Keratinocyte (primary cell): ENCODE results near the gene ARHGAP10. TPM values are rescaled to one million over a fixed set of nuclear protein-coding genes. Genes with fewer than 3 reads are reported as not detected.

Source experiments
- DNase-seq: peaks from one replicate; pipeline ENCODE4 v3.0.0-alpha.2; 2011; ENCODE audit warnings: low read depth, missing footprints, low spot score
- FAIRE-seq: peaks from 2 replicates; lab custom pipeline; 2011; peaks lifted over from hg19 to GRCh38; lab: Jason Lieb, UNC
- H2AFZ ChIP-seq: 2 replicates; pipeline ENCODE4 v1.6.0; 2012; ENCODE audit warnings: low read length, control low read depth, inconsistent platforms; ENCODE audit not compliant: control insufficient read depth
- H3K27ac ChIP-seq: 2 replicates; pipeline ENCODE4 v1.5.1; 2011; ENCODE audit warnings: low read length; ENCODE audit not compliant: control insufficient read depth, insufficient read depth
- H3K27me3 ChIP-seq: 3 replicates; pipeline ENCODE4 v1.6.0; 2011; ENCODE audit warnings: low read length; ENCODE audit not compliant: control insufficient read depth, insufficient read depth; ENCODE audit errors: extremely low read depth
- H3K36me3 ChIP-seq, 2 experiments: 2 replicates in 1 of 2; 3 replicates in 1 of 2; pipeline ENCODE4 v1.5.1; 2011; ENCODE audit warnings: low read length in 2 of 2, mild to moderate bottlenecking in 1 of 2; ENCODE audit not compliant: control insufficient read depth in 2 of 2, insufficient read depth in 2 of 2; ENCODE audit errors: extremely low read depth in 1 of 2
- H3K4me1 ChIP-seq: 3 replicates; pipeline ENCODE4 v1.5.1; 2011; ENCODE audit warnings: low read length; ENCODE audit not compliant: control insufficient read depth, insufficient read depth; ENCODE audit errors: extremely low read depth
- H3K4me2 ChIP-seq: 3 replicates; pipeline ENCODE4 v1.6.0; 2011; ENCODE audit warnings: low read depth, low read length; ENCODE audit not compliant: control insufficient read depth, insufficient read depth; ENCODE audit errors: extremely low read depth
- H3K4me3 ChIP-seq, 3 experiments: fragments of 200-600 bp in 1 of 3; sonication (generic) in 1 of 3; 2 replicates in 2 of 3; 3 replicates in 1 of 3; pipeline ENCODE4 v1.5.1; 2011 to 2016; ENCODE audit warnings: low read length in 3 of 3, mild to moderate bottlenecking in 3 of 3, control low read depth in 2 of 3, inconsistent platforms in 1 of 3, low read depth in 1 of 3, mixed read lengths in 1 of 3, mixed run types in 1 of 3, moderate library complexity in 1 of 3; ENCODE audit not compliant: control insufficient read depth in 2 of 3, insufficient read depth in 2 of 3; ENCODE audit errors: extremely low read depth in 1 of 3
- H3K79me2 ChIP-seq: 2 replicates; pipeline ENCODE4 v1.6.0; 2012; ENCODE audit warnings: low read length; ENCODE audit not compliant: control insufficient read depth, insufficient read depth
- H3K9ac ChIP-seq: 3 replicates; pipeline ENCODE4 v1.6.0; 2011; ENCODE audit warnings: low read length; ENCODE audit not compliant: control insufficient read depth, insufficient read depth; ENCODE audit errors: extremely low read depth
- H3K9me1 ChIP-seq: 3 replicates; pipeline ENCODE4 v1.6.0; 2011; ENCODE audit warnings: low read length; ENCODE audit not compliant: control insufficient read depth, insufficient read depth; ENCODE audit errors: extremely low read depth
- H3K9me3 ChIP-seq: 2 replicates; pipeline ENCODE4 v1.5.1; 2012; ENCODE audit warnings: low read depth, low read length; ENCODE audit not compliant: control insufficient read depth
- H4K20me1 ChIP-seq: 3 replicates; pipeline ENCODE4 v1.6.0; 2011; ENCODE audit warnings: low read length; ENCODE audit not compliant: control insufficient read depth, insufficient read depth; ENCODE audit errors: extremely low read depth
- CTCF ChIP-seq, 3 experiments: IDR thresholded peaks in 1 of 3; conservative IDR thresholded peaks in 1 of 3; optimal IDR thresholded peaks in 1 of 3; 2 replicates in 2 of 3; 3 replicates in 1 of 3; pipeline versions ENCODE3 to v1.5.1; 2011; ENCODE audit warnings: low read length in 3 of 3, mild to moderate bottlenecking in 3 of 3, moderate library complexity in 2 of 3, control low read depth in 1 of 3, inconsistent platforms in 1 of 3; ENCODE audit not compliant: insufficient read depth in 2 of 3; ENCODE audit errors: extremely low read depth in 1 of 3
- EZH2 ChIP-seq: IDR thresholded peaks from one replicate; pipeline ENCODE4 v1.6.1; 2012; ENCODE audit warnings: inconsistent platforms, mild to moderate bottlenecking, low read length, moderate library complexity
- dilution Hi-C: fragments of 300-500 bp; cut with MboI; formaldehyde crosslinking; loops from one replicate; pipeline ENCODE4 v1.7.0; 2020; ENCODE audit warnings: low sequenced_read_pairs; ENCODE audit not compliant: extremely low pct_ligation_motif_present
- polyA plus RNA-seq, 5 experiments: library from polyadenylated mRNA; depleted of rRNA in 3 of 5; stranded (reverse) in 3 of 5; stranded (forward) in 1 of 5; unstranded in 1 of 5; fragments of >200 nt; gene quantifications; 1 replicate in 1 of 5; 2 replicates in 3 of 5; 3 replicates in 1 of 5; pipeline versions ENCODE4 v1.2.1 to v1.2.3, GENCODE V29; 2011 to 2012; ENCODE audit warnings: missing spikeins in 2 of 5, low read depth in 1 of 5, low replicate concordance in 1 of 5

Gene ARHGAP10
- polyA plus RNA-seq, 1 donor (not counting 4 experiments of a cell fraction or from before 2014, with no cell fraction given) = 18.7 TPM

- no peak for DNase-seq
- Histone ChIP-seq H2AFZ (no peak overlapping the region), H3K4me3 (no peak overlapping the region), H3K9ac (no peak overlapping the region), H4K20me1 (peaks cover 3% of the 10 kb centered on the region), H3K4me1 (no peaks in the 10 kb centered on the region), H3K27ac (no peak overlapping the region), H3K36me3 (peaks cover 5 to 13% of the 10 kb centered on the region in 2 experiments), H3K9me3 (no peaks in the 10 kb centered on the region), H3K9me1 (no peaks in the 10 kb centered on the region), H3K27me3 (no peaks in the 10 kb centered on the region), H3K4me2 (no peak overlapping the region), H3K79me2 (no peaks in the 10 kb centered on the region)
- TF ChIP-seq CTCF (optimal IDR thresholded peaks at IDR 0.05 in 1 of 3, IDR thresholded peaks at IDR 0.05 in 1 of 3, conservative IDR thresholded peaks at IDR 0.05 in 1 of 3; ENCODE audit: extremely low read depth in 1 of 3, insufficient read depth in 2 of 3, low read length in 3 of 3) (no peak), EZH2 (no peak)
- dilution Hi-C loops = no loop called here
- no peak for FAIRE-seq
These were observed 341.5 kb downstream of the ARHGAP10 start for GRCh38 chr4:148073349-148073748.

- no peaks in the 10 kb centered on the region for H3K27me3 ChIP-seq
- H3K4me3 ChIP-seq = no peak overlapping the region
- no peaks in the 10 kb centered on the region for H3K79me2 ChIP-seq
- TF ChIP-seq EZH2 = no peak
- TF ChIP-seq CTCF (optimal IDR thresholded peaks at IDR 0.05 in 1 of 3, IDR thresholded peaks at IDR 0.05 in 1 of 3, conservative IDR thresholded peaks at IDR 0.05 in 1 of 3; ENCODE audit: extremely low read depth in 1 of 3, insufficient read depth in 2 of 3, low read length in 3 of 3) = no peak
- no peak overlapping the region for H3K4me2 ChIP-seq
- H3K9me3 ChIP-seq = no peaks in the 10 kb centered on the region
- H2AFZ ChIP-seq = no peak overlapping the region
- DNase-seq (no peak), FAIRE-seq (no peak)
- no peaks in the 10 kb centered on the region for H3K4me1 ChIP-seq
- H4K20me1 ChIP-seq = no peaks in the 10 kb centered on the region
- no peak overlapping the region for H3K27ac ChIP-seq
- H3K9me1 ChIP-seq = no peaks in the 10 kb centered on the region
- no peak overlapping the region for H3K9ac ChIP-seq
- dilution Hi-C loops = no loop called here
- H3K36me3 ChIP-seq = peaks cover 5 to 13% of the 10 kb centered on the region in 2 experiments
These were observed 342.6 kb downstream of the ARHGAP10 start for GRCh38 chr4:148074462-148074861.
